Measurements from ENCODE around the gene GALNT1. TPM values are rescaled to one million over a fixed set of nuclear protein-coding genes. Genes with fewer than 3 reads are reported as not detected.
A peak's percentile ranks its signal among the peaks of the same experiment; 100 is the strongest.

Gene GALNT1
- total RNA-seq, 1 donor from 2014 or later = 47.8 TPM

- Histone ChIP-seq H3K9me3 (replicated peaks) (peaks cover 22% of the 10 kb centered on the region), H3K4me3 (no peak overlapping the region), H3K27me3 (ENCODE audit: low read depth) (no peaks in the 10 kb centered on the region), H3K27ac (replicated peaks) (no peak overlapping the region), H3K36me3 (no peaks in the 10 kb centered on the region), H3K4me1 (peaks cover 36% of the 10 kb centered on the region)
- no peak for TF ChIP-seq CTCF (IDR thresholded peaks at IDR 0.05; ENCODE audit: borderline replicate concordance)
- no peak for DNase-seq
- intact Hi-C loops (cut with micrococcal nuclease) = loop anchor here (10.0 kb wide), 2 partner anchors 90 to 180 kb away; partner anchors contain the start of gene INO80C
Measured at GRCh38 chr18:35584735-35585134, 3.2 kb downstream of the GALNT1 start.

- TF ChIP-seq CTCF (IDR thresholded peaks at IDR 0.05; ENCODE audit: borderline replicate concordance) = no peak
- no peaks in the 10 kb centered on the region for H3K36me3 ChIP-seq
- no peak for DNase-seq
- H3K9me3 ChIP-seq (replicated peaks) = peaks cover 22% of the 10 kb centered on the region
- intact Hi-C loops (cut with micrococcal nuclease) = loop anchor here (10.0 kb wide), 2 partner anchors 91 to 181 kb away; partner anchors contain the start of gene INO80C
- H3K27me3 ChIP-seq (ENCODE audit: low read depth) = no peaks in the 10 kb centered on the region
- H3K4me1 ChIP-seq = peaks cover 29% of the 10 kb centered on the region
- H3K27ac ChIP-seq (replicated peaks) = no peak overlapping the region
- no peak overlapping the region for H3K4me3 ChIP-seq
Measured at GRCh38 chr18:35585608-35586007, 4.1 kb downstream of the GALNT1 start.

GRCh38 chr18:35588122-35588521, 6.6 kb downstream of the GALNT1 start:
- TF ChIP-seq CTCF (IDR thresholded peaks at IDR 0.05; ENCODE audit: borderline replicate concordance) = no peak
- H3K27me3 ChIP-seq (ENCODE audit: low read depth) = no peaks in the 10 kb centered on the region
- intact Hi-C loops (cut with micrococcal nuclease) = loop anchor here (10.0 kb wide), 2 partner anchors 93 to 183 kb away; partner anchors contain the start of gene INO80C

GRCh38 chr18:35588995-35589394, 7.5 kb downstream of the GALNT1 start:
- no peak for DNase-seq
- Histone ChIP-seq H3K36me3 (no peaks in the 10 kb centered on the region), H3K4me3 (no peak overlapping the region), H3K4me1 (peaks cover 23% of the 10 kb centered on the region), H3K27ac (replicated peaks) (no peak overlapping the region), H3K27me3 (ENCODE audit: low read depth) (no peaks in the 10 kb centered on the region), H3K9me3 (replicated peaks) (peaks cover 22% of the 10 kb centered on the region)
- intact Hi-C loops (cut with micrococcal nuclease) = loop anchor here (10.0 kb wide), 2 partner anchors 94 to 184 kb away; partner anchors contain the start of gene INO80C
- TF ChIP-seq CTCF (IDR thresholded peaks at IDR 0.05; ENCODE audit: borderline replicate concordance) = peak; percentile 17

More at GRCh38 chr18:35588122-35588521, 6.6 kb downstream of the GALNT1 start:
- Histone ChIP-seq H3K27ac (replicated peaks) (no peak overlapping the region), H3K36me3 (no peaks in the 10 kb centered on the region), H3K4me1 (peaks cover 28% of the 10 kb centered on the region), H3K9me3 (replicated peaks) (peaks cover 22% of the 10 kb centered on the region), H3K4me3 (no peak overlapping the region)
- DNase-seq = no peak

GRCh38 chr18:35589546-35589945, 8.0 kb downstream of the GALNT1 start:
- Histone ChIP-seq H3K4me3 (no peak overlapping the region), H3K27ac (replicated peaks) (no peak overlapping the region), H3K27me3 (ENCODE audit: low read depth) (no peaks in the 10 kb centered on the region), H3K9me3 (replicated peaks) (peaks cover 22% of the 10 kb centered on the region), H3K4me1 (peaks cover 22% of the 10 kb centered on the region), H3K36me3 (no peaks in the 10 kb centered on the region)
- DNase-seq = no peak
- intact Hi-C loops (cut with micrococcal nuclease) = loop anchor here (10.0 kb wide), 2 partner anchors 95 to 185 kb away; partner anchors contain the start of gene INO80C
- no peak for TF ChIP-seq CTCF (IDR thresholded peaks at IDR 0.05; ENCODE audit: borderline replicate concordance)

Measured in left ventricle myocardium inferior (tissue), 1 donor.